GDM1 (cell line): ENCODE results near the gene PROM1.
A peak's percentile ranks its signal among the peaks of the same experiment; 100 is the strongest.

Source experiments
- DNase-seq: peaks from one replicate; lab custom pipeline; 2025; lab: John Stamatoyannopoulos, UW

PROM1 gene, protein sequence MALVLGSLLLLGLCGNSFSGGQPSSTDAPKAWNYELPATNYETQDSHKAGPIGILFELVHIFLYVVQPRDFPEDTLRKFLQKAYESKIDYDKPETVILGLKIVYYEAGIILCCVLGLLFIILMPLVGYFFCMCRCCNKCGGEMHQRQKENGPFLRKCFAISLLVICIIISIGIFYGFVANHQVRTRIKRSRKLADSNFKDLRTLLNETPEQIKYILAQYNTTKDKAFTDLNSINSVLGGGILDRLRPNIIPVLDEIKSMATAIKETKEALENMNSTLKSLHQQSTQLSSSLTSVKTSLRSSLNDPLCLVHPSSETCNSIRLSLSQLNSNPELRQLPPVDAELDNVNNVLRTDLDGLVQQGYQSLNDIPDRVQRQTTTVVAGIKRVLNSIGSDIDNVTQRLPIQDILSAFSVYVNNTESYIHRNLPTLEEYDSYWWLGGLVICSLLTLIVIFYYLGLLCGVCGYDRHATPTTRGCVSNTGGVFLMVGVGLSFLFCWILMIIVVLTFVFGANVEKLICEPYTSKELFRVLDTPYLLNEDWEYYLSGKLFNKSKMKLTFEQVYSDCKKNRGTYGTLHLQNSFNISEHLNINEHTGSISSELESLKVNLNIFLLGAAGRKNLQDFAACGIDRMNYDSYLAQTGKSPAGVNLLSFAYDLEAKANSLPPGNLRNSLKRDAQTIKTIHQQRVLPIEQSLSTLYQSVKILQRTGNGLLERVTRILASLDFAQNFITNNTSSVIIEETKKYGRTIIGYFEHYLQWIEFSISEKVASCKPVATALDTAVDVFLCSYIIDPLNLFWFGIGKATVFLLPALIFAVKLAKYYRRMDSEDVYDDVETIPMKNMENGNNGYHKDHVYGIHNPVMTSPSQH

DNA sequence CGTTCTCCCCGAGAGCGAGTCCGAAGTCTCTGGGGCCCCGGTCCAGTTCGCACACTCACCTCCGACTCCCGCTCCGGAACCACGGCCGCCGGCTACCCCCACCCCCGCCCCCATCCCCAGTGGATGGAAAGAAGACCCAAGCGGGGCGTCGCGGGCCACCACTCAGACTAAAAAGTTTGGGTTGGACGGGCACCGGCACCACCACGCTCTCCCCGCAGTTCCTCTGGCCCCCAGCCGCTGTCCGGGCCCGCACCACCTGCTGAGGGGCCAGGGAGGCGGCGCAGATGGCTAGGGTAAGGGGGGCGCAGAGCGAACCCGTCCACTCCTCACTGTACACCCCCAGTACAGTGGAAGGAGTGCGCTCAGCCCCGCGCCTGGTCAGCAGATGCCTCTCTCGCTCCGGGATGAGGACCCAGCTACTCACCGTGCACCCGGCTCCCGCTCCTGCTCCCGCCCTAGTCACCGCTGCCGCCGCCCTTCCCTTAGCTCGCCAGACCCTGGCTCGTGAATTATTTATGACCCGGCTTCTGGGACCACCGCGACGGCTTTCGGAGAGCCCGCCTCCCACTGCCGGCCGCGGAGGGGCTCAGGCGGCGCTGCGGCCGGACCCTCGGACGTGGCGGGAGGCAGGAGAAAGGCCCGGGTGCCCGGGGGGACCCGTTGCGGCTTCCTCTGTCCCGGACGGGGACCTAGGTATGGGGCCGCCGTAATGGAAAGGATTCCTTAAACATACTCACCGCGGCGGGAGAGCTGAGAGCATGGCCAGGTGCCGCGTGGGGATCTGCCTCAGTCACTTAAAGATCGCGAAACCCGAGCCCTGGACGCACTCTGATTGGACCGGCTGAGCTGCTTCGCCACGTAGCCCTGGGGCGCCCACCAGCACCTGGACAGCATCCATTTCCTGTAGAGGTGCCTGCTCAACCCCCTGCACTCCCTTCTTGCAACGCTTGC lies at the start of gene PROM1:
Gene PROM1 (minus strand): TSS at position 783 of the 951 bp plus-strand sequence. CDS start 8,117 bp downstream, outside the sequence.
- no peak for DNase-seq

DNA sequence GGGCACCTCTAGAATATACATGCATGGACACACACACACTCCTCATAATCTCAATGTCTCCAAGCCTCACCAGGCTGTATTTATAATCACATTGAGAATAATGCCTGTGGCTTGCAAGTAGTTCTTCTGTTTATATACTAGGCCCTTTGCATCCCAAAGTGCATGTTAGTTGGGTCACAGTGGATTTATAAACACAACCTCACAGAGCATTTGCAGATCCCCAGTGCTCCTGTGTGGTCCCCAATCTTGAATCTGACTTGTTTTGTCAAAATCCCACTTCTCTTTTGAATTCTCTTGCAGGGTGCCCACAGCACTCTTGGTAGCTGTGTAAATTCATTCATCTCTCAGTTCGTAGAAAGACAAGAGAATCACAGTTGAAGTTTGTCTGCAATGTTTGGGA lies 49.6 kb upstream of the PROM1 start:
- DNase-seq: no peak

- DNase-seq: no peak
Observed at GRCh38 chr4:16131293-16131692, 47.5 kb upstream of the PROM1 start.

GRCh38 chr4:16129336-16129735 lies 45.5 kb upstream of the PROM1 start:
- DNase-seq: no peak

GRCh38 chr4:16126714-16127113 lies 42.9 kb upstream of the PROM1 start:
- DNase-seq: no peak

DNA sequence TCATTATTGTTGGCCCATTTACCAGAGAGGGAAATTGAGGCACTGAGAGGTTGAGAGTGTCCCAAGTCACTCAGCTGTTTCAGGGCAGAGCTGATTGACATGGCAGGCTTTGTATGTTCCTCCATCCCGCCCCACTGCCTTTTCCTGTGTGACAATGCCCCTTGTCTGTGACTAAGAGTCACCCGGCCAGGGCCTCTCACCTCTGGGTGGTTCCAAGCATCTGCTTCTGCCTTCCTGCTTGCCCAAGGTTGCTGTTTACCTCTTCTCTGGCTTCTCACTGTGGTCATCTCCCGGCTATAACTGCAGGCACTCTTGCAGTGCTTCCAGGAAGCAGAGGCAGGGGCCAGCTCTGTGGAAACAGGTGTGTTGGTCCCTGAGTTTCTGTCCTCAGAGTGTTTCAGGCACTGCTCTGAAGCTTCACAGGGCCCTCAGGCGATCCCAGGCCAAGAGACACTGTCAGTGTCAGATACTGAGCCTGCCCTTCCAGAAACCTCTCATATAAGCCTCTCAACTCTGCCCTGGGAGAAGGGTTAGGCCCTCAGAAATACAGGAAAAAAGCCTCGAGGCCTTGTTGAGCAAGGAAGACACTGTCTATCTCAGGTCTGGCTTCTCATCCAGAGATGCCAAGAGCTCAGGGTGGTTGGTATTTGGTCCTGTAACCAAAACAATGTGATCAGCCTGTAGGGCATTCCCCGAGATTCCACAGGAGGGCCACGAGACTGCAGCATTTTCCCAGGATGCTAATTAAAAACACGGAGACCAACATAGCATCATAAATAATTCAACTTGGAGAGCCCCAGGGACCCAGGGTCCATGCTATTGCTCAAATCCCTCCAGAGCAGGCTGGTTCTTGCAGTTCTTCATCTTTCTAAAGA lies 42.0 kb upstream of the PROM1 start:
- DNase-seq: no peak

GRCh38 chr4:16124232-16124631 lies 40.4 kb upstream of the PROM1 start:
- DNase-seq: no peak

- DNase-seq: peak; percentile 19
Observed at GRCh38 chr4:16123356-16124084, 39.7 kb upstream of the PROM1 start.

DNA sequence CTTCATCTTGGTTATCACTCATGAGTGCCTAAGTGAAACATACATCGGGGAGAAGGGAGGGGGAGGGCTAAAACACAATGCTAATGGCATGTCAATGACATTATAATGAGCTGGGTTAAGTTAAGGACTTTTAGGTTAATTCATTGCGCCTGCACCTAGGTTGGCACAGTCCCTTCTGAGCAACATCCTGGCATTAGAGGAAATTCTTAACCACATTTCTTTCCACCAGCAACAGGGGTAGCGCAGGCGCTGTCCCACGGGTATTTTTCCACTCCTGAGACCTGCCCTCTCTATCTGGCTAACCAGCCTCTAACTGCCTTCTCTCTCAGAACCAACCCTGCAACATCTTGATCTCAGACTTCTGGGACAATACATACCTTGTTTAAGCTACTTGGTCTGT lies 39.0 kb upstream of the PROM1 start:
- DNase-seq: peak; percentile 40

DNA sequence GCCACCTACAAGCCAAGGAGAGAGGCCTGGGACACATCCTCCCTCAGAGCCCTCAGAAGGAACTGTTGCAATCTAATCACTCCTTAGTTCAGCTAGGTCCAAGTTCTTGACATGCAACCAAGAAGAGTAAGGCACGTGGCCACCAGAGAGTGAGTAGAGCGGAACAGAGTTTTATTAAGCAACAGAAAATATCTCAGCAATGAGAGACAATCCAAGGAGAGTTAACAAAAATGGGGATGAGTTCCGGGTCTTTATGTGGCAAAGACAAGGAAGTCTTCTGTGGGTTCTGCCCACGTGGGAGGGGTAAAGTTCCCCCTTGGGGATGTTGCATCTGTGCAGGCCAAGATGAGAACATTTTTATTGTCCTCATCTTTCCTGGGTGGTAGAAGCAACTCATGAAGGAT lies 38.5 kb upstream of the PROM1 start:
- no peak for DNase-seq

- DNase-seq: no peak
Observed at GRCh38 chr4:16120720-16121119, 36.9 kb upstream of the PROM1 start.

DNA sequence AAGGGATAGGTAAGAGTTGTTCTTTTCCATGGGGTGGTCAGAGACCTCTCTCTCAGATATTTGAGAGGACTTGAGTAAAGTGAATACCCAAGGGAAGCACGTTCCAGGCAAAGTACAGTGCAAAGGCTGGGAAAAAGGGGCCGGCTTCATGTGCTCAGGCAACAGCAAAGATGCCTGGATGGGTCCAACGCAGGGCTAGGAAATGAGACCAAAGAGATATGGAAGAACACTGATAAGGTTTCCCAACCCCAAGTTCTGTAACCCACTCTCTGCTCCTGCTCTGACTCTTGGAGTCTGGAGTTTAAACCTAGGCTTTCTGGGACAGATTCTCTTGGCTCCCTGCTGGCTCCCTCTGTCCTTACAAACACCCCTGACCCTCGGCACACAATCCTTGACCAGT lies 36.2 kb upstream of the PROM1 start:
- DNase-seq: no peak

DNA sequence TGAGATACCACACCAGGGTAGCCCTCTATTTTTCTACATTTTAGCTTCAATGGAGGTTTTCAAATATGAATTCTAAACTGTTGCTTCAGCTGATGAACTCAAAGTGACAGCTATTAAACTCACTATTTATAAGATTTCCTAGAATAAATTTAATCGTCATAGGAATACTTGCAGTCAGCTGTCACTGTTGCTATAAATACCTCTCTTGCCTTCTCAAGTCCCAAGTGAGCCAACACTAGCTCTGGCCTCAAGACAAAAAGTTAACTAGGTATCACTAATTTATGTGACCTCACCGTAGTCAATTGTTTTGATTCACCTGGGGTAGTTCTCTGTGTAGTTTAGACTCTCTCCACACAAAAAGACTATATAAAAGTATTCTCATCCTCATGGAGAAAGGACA lies 34.3 kb upstream of the PROM1 start:
- no peak for DNase-seq

DNA sequence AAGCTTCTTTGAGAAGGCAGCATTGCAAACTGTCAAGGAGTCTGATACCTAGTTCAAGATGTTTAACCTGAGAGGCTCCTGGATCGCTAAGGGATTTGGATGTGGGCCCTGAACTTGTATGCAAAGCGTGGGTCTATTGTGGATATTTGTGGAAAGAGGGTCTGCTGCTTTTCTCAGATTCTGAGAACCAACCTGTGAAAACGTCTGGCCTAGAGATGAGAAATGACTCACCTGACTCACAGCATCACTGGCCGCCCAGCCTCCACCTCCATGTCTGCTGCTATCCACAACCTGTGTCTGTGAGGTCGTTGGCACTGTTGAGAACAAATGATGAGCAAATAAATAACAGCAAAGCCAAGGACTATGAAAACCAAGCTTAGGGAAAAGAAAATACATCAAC lies 33.3 kb upstream of the PROM1 start:
- no peak for DNase-seq

DNA sequence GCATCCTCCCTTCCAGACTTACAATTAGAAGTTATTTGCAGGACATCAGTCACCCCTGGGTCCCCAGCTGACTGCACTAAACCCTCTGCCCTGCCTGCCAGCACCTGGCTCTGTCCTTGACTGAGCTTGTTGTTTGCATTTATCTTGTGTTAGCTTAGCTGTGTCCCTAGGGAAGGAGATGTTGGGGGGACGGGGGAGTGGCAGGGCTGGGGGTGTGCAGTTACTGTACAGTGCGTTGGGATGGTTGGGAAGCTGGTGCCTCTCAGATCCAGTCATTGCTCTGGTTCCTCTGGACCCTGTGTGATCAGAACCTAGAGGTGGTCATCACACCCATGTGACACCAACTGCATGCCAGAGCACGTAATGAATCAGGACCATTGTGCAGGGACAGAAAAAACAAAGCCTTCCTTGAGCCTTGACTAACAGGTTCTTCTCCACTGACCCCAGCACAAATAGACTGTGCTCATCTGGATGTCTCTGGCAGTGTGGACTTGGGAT lies 32.7 kb upstream of the PROM1 start:
- DNase-seq: no peak

DNA sequence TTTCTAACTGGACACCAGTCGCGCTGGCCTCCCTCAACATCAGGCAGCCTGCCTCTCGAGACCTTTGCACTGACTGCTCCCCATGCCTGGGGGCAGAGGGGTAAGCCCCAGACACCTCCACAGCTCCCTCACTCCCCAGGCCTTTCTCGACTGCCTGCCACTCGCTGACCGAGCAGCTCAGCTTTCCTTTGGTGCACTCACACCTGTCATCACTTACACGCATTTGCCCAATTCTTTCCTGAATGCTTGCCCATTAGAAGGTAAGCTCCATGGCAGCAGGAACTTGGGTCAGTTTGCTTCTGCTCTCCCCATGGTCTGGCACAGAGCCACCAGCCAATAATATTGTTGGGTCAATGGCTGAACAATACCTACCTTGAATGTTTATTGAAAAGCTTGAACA lies 32.2 kb upstream of the PROM1 start:
- DNase-seq: no peak

- no peak for DNase-seq
Observed at GRCh38 chr4:16114546-16114945, 30.7 kb upstream of the PROM1 start.

- DNase-seq: no peak
Observed at GRCh38 chr4:16113741-16114140, 29.9 kb upstream of the PROM1 start.

DNA sequence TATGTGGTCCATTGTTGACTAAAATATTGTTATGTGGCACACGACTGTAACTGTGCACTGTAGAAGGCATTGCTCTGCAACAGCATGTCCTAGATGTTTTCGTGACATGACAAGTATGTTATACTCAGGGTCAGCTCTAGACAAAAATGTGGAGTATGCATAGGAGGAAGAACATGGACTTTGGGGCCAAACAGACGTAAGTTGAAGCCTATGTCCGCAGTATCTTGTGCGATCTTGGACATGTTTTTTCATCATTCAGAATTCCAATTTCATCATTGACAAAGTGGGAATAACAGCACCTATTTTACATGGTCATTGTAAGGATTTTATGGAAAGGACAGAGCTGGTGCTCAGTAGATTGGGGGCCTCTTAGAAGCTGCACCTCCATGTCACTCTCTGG lies 27.7 kb upstream of the PROM1 start:
- no peak for DNase-seq

- no peak for DNase-seq
Observed at GRCh38 chr4:16110661-16111290, 27.0 kb upstream of the PROM1 start.
